Naive thymus-derived CD8-positive, alpha-beta T cell (primary cell): Measurements from ENCODE around the gene AKAP10. TPM values are rescaled to one million over a fixed set of nuclear protein-coding genes. Genes with fewer than 3 reads are reported as not detected.
"Not testable (repeated sequence)": the region's sequence is repeated elsewhere in the genome, so short reads cannot be mapped to it uniquely, and the experiment has no call there.

Source experiments
- ATAC-seq, 2 donors: fragments of 150-1000 bp; cut with Tn5 transposase in 1 of 2; sonication (Bioruptor Pico), chemical (Tn5 transposase) in 1 of 2; 1 replicate in 1 of 2; 2 replicates in 1 of 2; pipeline ENCODE4 v1.10.0; 2021; ENCODE audit warnings: mild to moderate bottlenecking in 2 of 2, moderate library complexity in 2 of 2
- POLR2A ChIA-PET: fragments of 350-600 bp; sonication (Branson Sonifier 250); formaldehyde crosslinking; loops from one replicate; lab custom pipeline; 2021; ENCODE audit warnings: antibody characterized with exemption; lab: Charles Lee
- DNase-seq, 10 donors: peaks; one replicate each; pipeline versions ENCODE4 v3.0.0 to v3.0.0-alpha.2; 2020 to 2022
- H3K27ac Mint-ChIP-seq, 10 donors: one replicate each; pipeline ENCODE4 v1.8.0; 2020 to 2022; ENCODE audit warnings: mild to moderate bottlenecking in 10 of 10, mixed read lengths in 10 of 10, moderate library complexity in 4 of 10, inconsistent platforms in 1 of 10
- H3K27me3 Mint-ChIP-seq, 5 donors: one replicate each; pipeline ENCODE4 v1.8.0; 2021 to 2022; ENCODE audit warnings: mixed read lengths in 5 of 5
- H3K36me3 Mint-ChIP-seq, 3 donors: one replicate each; pipeline ENCODE4 v1.8.0; 2020 to 2022; ENCODE audit warnings: mixed read lengths in 3 of 3, mild to moderate bottlenecking in 2 of 3, inconsistent platforms in 1 of 3
- H3K4me1 Mint-ChIP-seq, 4 donors: one replicate each; pipeline ENCODE4 v1.8.0; 2021 to 2022; ENCODE audit warnings: mixed read lengths in 4 of 4
- H3K4me3 Mint-ChIP-seq, 10 donors: one replicate each; pipeline ENCODE4 v1.8.0; 2020 to 2022; ENCODE audit warnings: mild to moderate bottlenecking in 10 of 10, mixed read lengths in 10 of 10, moderate library complexity in 6 of 10, inconsistent platforms in 1 of 10
- H3K9me3 Mint-ChIP-seq, 9 donors: one replicate each; pipeline ENCODE4 v1.8.0; 2020 to 2022; ENCODE audit warnings: mixed read lengths in 9 of 9, mild to moderate bottlenecking in 3 of 9, inconsistent platforms in 1 of 9, moderate library complexity in 1 of 9
- polyA plus RNA-seq, 3 donors: library from polyadenylated mRNA; unstranded; fragments of 300-500 nt; fragmentation: Illumina TruSeq; gene quantifications; one replicate each; pipeline ENCODE4 v1.2.3, GENCODE V29; 2021
- total RNA-seq, 8 experiments: library from RNA in 2 of 8; stranded (reverse) in 2 of 8; gene quantifications; one replicate each; pipeline ENCODE4 v1.2.3 and lab custom pipeline; 2021 to 2026

The AKAP10 gene
- total and polyA plus RNA-seq, 5 experiments from 2014 or later: 15.3 to 71.9 (median 28.5) TPM

- no peaks in the 10 kb centered on the region for H3K9me3 Mint-ChIP-seq
- no peaks in the 10 kb centered on the region for H3K27me3 Mint-ChIP-seq
- no peak overlapping the region for H3K4me3 Mint-ChIP-seq
- peaks cover 5 to 88% (median 36%) of the 10 kb centered on the region in 3 donors for H3K36me3 Mint-ChIP-seq
- DNase-seq (no peak), ATAC-seq (no peak)
- H3K4me1 Mint-ChIP-seq: peaks cover 0 to 5% (median 2%) of the 10 kb centered on the region in 4 donors
- no peak overlapping the region for H3K27ac Mint-ChIP-seq
- POLR2A ChIA-PET: no interaction called here
Observed at GRCh38 chr17:19904924-19905323, 72.7 kb downstream of the AKAP10 start.

- POLR2A ChIA-PET: no interaction called here
Observed at GRCh38 chr17:19904412-19904811, 73.2 kb downstream of the AKAP10 start.

DNA sequence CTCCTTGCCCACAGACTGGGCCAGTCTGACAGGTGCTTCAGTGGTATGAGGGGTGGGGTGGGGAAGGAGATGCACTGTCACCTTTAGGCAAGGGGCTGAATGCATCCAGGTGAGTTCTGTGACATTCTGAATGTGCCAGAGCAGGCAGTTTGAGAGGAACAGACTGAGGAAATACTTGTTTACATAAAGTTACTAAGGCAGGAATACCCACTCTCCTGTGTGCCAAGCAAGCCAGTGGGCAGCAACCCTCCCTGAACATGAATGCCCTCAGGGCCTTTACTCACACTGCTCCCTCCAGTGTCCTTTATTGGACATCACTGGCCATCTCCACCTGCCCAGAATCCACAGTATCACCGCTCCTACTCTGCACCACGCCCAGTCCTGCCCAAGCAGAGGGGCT, 76.8 kb downstream of the AKAP10 start:
- Mint-ChIP-seq H3K27ac (peak overlapping the region in 8 of 10 donors; percentile 20 to 86 (median 74)), H3K36me3 (peaks cover 5 to 49% (median 20%) of the 10 kb centered on the region in 3 donors), H3K9me3 (no peaks in the 10 kb centered on the region), H3K4me1 (peaks cover 7 to 15% (median 11%) of the 10 kb centered on the region in 4 donors), H3K27me3 (no peaks in the 10 kb centered on the region), H3K4me3 (no peak overlapping the region)
- POLR2A ChIA-PET: no interaction called here
- no peak for ATAC-seq
- no peak for DNase-seq

More at GRCh38 chr17:19904412-19904811, 73.2 kb downstream of the AKAP10 start:
- Mint-ChIP-seq H3K27ac (no peak overlapping the region), H3K4me1 (peaks cover 0 to 5% (median 2%) of the 10 kb centered on the region in 4 donors), H3K27me3 (no peaks in the 10 kb centered on the region), H3K4me3 (no peak overlapping the region), H3K36me3 (peaks cover 5 to 82% (median 33%) of the 10 kb centered on the region in 3 donors), H3K9me3 (no peaks in the 10 kb centered on the region)
- no peak for ATAC-seq
- no peak for DNase-seq

- POLR2A ChIA-PET: no interaction called here
- ATAC-seq: no peak
- Mint-ChIP-seq H3K4me1 (peaks cover 7 to 20% (median 11%) of the 10 kb centered on the region in 4 donors), H3K27me3 (no peaks in the 10 kb centered on the region), H3K27ac (peak overlapping the region in 6 of 10 donors; percentile 31 to 91 (median 51)), H3K9me3 (no peaks in the 10 kb centered on the region), H3K4me3 (no peak overlapping the region), H3K36me3 (peaks cover 0 to 24% (median 2%) of the 10 kb centered on the region in 3 donors)
- no peak for DNase-seq
Observed at GRCh38 chr17:19897903-19898302, 79.7 kb downstream of the AKAP10 start.

DNA sequence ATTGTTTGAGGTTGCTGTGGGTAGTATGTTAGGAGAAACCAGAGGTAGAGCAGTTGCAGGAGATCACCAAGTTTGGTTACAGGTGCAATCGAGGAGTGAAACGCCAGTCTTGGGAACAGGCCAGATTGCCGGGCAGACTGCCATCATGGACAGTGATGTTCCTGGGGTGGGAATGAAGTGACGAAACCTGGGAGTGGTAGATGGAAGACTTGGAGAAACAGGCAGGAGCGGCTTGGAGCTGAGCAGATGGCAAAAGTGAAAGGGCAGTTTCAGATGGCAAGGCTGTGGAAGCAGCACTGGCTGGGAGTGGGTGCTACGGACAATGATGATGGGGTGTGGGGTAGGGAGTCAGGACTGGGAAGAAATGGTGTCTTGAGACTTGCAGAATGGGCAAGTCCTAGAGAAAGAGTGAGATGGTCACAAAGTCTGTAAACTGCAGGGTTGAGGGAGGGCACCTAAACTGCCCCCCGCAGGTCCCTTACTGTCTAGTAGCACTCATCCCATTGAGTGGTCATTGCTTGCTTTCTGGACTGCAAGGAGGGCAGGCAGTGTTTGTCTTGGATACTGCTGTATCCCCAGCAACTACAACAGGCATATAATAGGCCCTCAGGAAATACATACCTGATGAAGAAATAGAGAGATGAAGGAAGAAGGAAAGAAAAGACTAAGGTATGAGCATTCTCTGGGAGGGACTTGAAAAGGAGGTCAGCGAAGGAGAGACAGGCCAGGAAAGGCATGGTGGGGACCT, 80.4 kb downstream of the AKAP10 start:
- DNase-seq (no peak), ATAC-seq (no peak)
- Mint-ChIP-seq H3K4me1 (peaks cover 7 to 20% (median 11%) of the 10 kb centered on the region in 4 donors), H3K4me3 (no peak overlapping the region), H3K27me3 (no peaks in the 10 kb centered on the region), H3K27ac (peak overlapping the region; percentile 6 to 91 (median 38)), H3K9me3 (no peaks in the 10 kb centered on the region), H3K36me3 (peaks cover 0 to 21% (median 0%) of the 10 kb centered on the region in 3 donors)
- POLR2A ChIA-PET: no interaction called here

- Mint-ChIP-seq H3K27me3 (no peaks in the 10 kb centered on the region), H3K36me3 (peaks cover 0 to 16% (median 0%) of the 10 kb centered on the region in 3 donors), H3K27ac (peak overlapping the region in 8 of 10 donors; percentile 2 to 90 (median 30))
Observed at GRCh38 chr17:19896679-19897078, 80.9 kb downstream of the AKAP10 start.

GRCh38 chr17:19890554-19890953, 87.1 kb downstream of the AKAP10 start:
- H3K27ac Mint-ChIP-seq, H3K4me3 Mint-ChIP-seq, H3K27me3 Mint-ChIP-seq, POLR2A ChIA-PET, H3K4me1 Mint-ChIP-seq, DNase-seq, ATAC-seq, H3K36me3 Mint-ChIP-seq, H3K9me3 Mint-ChIP-seq: not testable (repeated sequence)

More at GRCh38 chr17:19896679-19897078, 80.9 kb downstream of the AKAP10 start:
- no peak for ATAC-seq
- peaks cover 7 to 20% (median 11%) of the 10 kb centered on the region in 4 donors for H3K4me1 Mint-ChIP-seq
- H3K9me3 Mint-ChIP-seq: no peaks in the 10 kb centered on the region
- H3K4me3 Mint-ChIP-seq: no peak overlapping the region
- POLR2A ChIA-PET: no interaction called here
- no peak for DNase-seq

DNA sequence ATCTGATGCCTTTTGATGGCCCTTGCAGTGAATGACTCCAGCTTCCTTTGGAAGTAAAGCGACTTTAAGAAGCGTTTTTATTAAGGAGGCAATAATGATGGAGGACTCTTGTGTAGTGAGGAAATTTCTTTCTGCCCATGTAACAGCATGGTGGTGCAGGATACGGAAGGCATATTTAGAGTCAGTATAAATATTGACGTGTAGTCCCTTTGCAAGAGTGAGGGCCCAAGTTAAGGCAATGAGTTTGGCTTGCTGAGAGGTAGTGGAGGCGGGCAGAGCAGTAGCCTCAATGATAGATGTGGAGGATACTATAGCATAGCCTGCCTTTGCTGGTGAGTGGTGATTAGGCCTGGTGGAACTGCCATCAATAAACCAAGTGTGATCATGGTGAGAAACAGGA, 87.6 kb downstream of the AKAP10 start:
- H3K36me3 Mint-ChIP-seq, H3K27me3 Mint-ChIP-seq, H3K27ac Mint-ChIP-seq, DNase-seq, ATAC-seq, H3K4me1 Mint-ChIP-seq, POLR2A ChIA-PET, H3K4me3 Mint-ChIP-seq, H3K9me3 Mint-ChIP-seq: not testable (repeated sequence)

- ATAC-seq (no peak), DNase-seq (no peak)
- POLR2A ChIA-PET: interaction anchor here (1.0 kb wide), 1 partner anchor 21 kb away, joined by 4 read pairs; no protein-coding TSS in a partner anchor
- H3K4me3 Mint-ChIP-seq: peak overlapping the region in 1 of 10 donors; percentile 20
- H3K4me1 Mint-ChIP-seq: peaks cover 0 to 4% (median 2%) of the 10 kb centered on the region in 4 donors
- H3K27ac Mint-ChIP-seq: peak overlapping the region in 3 of 10 donors; percentile 25 to 87 (median 86)
- no peaks in the 10 kb centered on the region for H3K36me3 Mint-ChIP-seq
- H3K9me3 Mint-ChIP-seq: no peaks in the 10 kb centered on the region
- peaks cover 0 to 2% (median 0%) of the 10 kb centered on the region in 5 donors for H3K27me3 Mint-ChIP-seq
Observed at GRCh38 chr17:19886116-19886515, 91.5 kb downstream of the AKAP10 start.

DNA sequence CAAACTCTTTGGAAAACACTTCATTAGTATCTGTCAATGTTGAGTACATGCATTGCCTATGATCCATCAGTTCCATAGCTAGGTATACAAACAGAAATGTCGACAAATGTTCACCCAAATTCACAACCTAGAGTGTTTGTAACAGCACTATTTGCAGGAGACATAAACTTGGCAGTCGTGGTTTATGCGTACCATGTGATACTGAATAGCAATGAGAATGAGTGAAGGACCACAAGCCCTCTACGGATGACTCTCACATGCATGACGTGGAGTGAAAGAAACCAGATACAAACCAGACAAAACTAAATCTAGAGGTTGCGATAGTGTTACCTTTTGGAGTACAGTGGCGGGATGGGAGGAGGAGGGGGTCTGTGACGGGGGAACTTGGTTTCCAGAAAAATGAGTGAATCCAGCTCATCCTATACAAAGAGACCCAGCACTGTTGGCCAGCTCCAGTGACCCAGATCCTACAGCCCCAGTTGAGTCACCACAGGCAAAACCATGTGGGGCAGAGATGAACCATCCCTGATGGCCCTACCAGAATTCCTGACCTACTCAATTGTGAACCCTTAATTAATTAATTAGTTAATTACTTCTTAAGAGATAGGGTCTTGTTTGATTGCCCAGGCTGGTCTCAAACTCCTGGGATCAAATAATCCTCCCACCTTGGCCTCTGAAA, 94.0 kb downstream of the AKAP10 start:
- H3K27ac Mint-ChIP-seq: no peak overlapping the region

GRCh38 chr17:19880393-19880792, 97.2 kb downstream of the AKAP10 start:
- peak overlapping the region in 5 of 10 donors; percentile 39 to 81 (median 53) for H3K27ac Mint-ChIP-seq
- POLR2A ChIA-PET: interaction anchor here (0.7 kb wide), 1 partner anchor 12 kb away, joined by 4 read pairs; the partner anchor contains the start of gene ULK2
- no peak for ATAC-seq
- no peak for DNase-seq
- no peaks in the 10 kb centered on the region for H3K36me3 Mint-ChIP-seq
- H3K27me3 Mint-ChIP-seq: no peaks in the 10 kb centered on the region
- no peak overlapping the region for H3K4me3 Mint-ChIP-seq
- H3K4me1 Mint-ChIP-seq: peaks cover 29 to 51% (median 43%) of the 10 kb centered on the region in 4 donors
- no peaks in the 10 kb centered on the region for H3K9me3 Mint-ChIP-seq

More for the DNA sequence above, 94.0 kb downstream of the AKAP10 start:
- no peak for DNase-seq
- Mint-ChIP-seq H3K4me1 (peaks cover 8 to 20% (median 12%) of the 10 kb centered on the region in 4 donors), H3K36me3 (no peaks in the 10 kb centered on the region), H3K4me3 (no peak overlapping the region), H3K27me3 (peaks cover 0 to 2% (median 0%) of the 10 kb centered on the region in 5 donors), H3K9me3 (no peaks in the 10 kb centered on the region)
- POLR2A ChIA-PET: interaction anchor here (0.7 kb wide), 1 partner anchor 350 kb away, joined by 3 read pairs; the partner anchor contains the start of gene SLC47A1
- no peak for ATAC-seq

DNA sequence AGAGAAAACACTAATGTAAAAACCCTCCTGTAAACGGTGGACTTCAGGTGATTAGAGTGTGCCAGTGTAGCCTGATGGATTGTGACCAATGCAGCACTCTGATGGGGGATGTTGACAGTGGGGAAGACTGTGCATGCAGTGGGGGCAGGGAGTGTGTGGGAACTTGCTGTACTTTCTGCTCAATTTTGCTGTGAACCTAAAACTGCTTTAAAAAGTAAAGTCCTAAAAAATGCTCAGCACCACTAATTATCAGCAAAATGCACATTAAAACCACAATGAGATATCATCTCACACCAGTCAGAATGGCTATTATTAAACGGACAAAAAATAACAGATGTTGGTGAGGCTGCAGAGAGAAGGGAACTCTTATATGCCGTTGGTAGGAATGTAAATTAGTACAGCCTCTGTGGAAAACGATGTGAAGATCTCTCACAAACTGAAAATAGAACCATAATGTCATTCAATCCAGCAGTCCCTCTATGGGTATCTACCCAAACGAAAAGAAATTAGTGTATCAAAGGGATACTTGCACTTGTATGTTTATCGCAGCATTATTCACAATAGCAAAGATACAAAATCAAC, 100.2 kb downstream of the AKAP10 start:
- no peaks in the 10 kb centered on the region for H3K9me3 Mint-ChIP-seq
- DNase-seq (peak in 2 of 10 donors; percentile 5 to 11), ATAC-seq (no peak)
- H3K4me1 Mint-ChIP-seq: peaks cover 38 to 64% (median 59%) of the 10 kb centered on the region in 4 donors
- POLR2A ChIA-PET: interaction anchor here (1.5 to 2.1 kb wide), 3 partner anchors 11 to 100 kb away, joined by 7 to 20 read pairs (median 10); partner anchors contain the start of genes AKAP10 and ULK2
- H3K4me3 Mint-ChIP-seq: peak overlapping the region; percentile 27 to 86 (median 72)
- peak overlapping the region; percentile 74 to 97 (median 90) for H3K27ac Mint-ChIP-seq
- H3K36me3 Mint-ChIP-seq: no peaks in the 10 kb centered on the region
- no peaks in the 10 kb centered on the region for H3K27me3 Mint-ChIP-seq
